ENCODE data around the gene GREB1. TPM values are rescaled to one million over a fixed set of nuclear protein-coding genes. Genes with fewer than 3 reads are reported as not detected.

GREB1 gene
- total and polyA plus RNA-seq, 9 donors: 104 to 723 (median 232) TPM

DNA sequence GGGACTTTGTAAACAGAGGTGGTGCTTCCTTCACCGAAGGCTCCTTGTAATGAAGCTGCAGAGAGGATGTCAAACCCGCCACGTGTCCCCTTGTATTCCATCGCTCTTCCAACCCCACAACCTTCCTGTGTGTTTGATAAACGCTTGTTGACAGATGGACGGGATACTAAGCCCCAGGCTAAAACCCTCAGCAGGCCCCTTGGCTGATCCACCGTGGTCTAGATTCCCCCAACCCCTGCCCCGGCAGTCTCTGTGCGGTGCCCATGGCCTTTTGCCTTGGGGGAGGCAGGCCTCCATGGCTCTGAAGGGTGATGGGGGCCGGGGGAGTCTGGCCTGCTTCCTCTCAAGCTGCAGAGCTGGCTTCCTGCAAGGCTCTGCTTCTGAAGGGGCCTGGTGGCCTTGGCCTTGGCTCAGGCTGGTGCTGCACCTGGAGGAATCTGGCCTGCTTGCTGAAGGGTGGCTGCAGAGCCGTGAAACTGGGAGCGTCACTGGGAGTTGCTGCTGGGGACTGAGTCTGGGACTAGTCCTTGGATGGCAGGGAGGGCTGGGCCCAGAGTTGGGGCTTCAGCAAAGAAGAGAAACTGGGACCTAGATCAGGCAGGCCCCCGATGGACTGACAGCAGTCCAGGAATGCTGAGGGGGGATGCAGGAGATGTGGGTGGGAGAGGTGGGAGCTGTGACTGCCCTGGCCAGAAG lies 145.8 kb downstream of the GREB1 start:
- H3K36me3 ChIP-seq: no peaks in the 10 kb centered on the region
- WGBS, 3 donors: 41 to 57% (median 45%) methylated on average over 13 of the region's 13 CpGs
- H3K4me3 ChIP-seq: no peak overlapping the region
- H3K27me3 ChIP-seq: no peaks in the 10 kb centered on the region
- H3K9me3 ChIP-seq: no peaks in the 10 kb centered on the region
- intact Hi-C loops (cut with DNase I): loop anchor here in 1 of 4 donors (5.0 kb wide), 1 partner anchor 202 kb away; no protein-coding TSS in a partner anchor
- peaks cover 28% of the 10 kb centered on the region for H3K4me1 ChIP-seq (ENCODE audit: insufficient read depth)
- H3K27ac ChIP-seq: peak overlapping the region; percentile 61 to 74
- TF ChIP-seq, protein P1, sequence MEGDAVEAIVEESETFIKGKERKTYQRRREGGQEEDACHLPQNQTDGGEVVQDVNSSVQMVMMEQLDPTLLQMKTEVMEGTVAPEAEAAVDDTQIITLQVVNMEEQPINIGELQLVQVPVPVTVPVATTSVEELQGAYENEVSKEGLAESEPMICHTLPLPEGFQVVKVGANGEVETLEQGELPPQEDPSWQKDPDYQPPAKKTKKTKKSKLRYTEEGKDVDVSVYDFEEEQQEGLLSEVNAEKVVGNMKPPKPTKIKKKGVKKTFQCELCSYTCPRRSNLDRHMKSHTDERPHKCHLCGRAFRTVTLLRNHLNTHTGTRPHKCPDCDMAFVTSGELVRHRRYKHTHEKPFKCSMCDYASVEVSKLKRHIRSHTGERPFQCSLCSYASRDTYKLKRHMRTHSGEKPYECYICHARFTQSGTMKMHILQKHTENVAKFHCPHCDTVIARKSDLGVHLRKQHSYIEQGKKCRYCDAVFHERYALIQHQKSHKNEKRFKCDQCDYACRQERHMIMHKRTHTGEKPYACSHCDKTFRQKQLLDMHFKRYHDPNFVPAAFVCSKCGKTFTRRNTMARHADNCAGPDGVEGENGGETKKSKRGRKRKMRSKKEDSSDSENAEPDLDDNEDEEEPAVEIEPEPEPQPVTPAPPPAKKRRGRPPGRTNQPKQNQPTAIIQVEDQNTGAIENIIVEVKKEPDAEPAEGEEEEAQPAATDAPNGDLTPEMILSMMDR (IDR thresholded peaks at IDR 0.05): no peak
- TF ChIP-seq POLR2A (IDR thresholded peaks at IDR 0.05) (no peak), EP300 (IDR thresholded peaks at IDR 0.05) (no peak)
- peak in 2 of 5 donors; percentile 46 to 62 for DNase-seq

DNA sequence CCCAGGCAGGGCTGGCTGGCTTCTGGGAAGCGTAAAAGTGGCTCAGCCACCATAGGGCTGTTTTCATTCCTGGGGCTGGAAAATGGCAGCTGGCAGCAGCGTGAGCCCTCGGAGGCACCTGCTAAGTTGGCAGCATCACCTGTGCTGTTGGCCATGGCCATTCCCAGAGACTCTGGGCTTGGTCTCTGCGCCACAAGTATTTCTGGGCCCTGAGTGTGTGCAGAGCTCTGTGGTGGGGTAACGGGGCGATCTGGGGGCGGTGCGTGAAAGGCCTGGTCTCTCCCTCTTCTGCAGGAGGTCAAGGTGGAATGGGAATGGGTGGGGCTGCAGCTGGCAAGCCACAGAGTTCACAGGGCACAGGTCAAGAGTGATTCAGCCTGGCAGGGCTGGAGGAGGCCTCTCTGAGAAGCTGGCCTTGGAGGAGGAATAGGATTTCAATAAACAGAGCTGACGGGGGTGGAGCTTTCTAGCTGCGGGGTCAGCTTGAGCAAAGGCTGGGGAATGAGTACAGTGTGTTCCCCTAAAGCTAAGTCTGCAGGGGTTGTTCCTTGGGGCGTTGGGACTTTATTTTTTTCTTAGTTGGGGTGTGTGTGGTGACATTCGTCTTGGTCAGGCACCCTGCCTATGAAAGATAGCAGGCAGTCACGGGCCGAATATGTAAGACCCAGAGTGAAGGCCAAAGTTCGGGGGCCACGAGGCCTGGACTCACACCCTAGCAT lies 146.5 kb downstream of the GREB1 start:
- intact Hi-C loops (cut with DNase I): loop anchor here in 1 of 4 donors (5.0 kb wide), 1 partner anchor 203 kb away; no protein-coding TSS in a partner anchor
- Histone ChIP-seq H3K27ac (peak overlapping the region; percentile 61 to 74), H3K9me3 (no peaks in the 10 kb centered on the region), H3K27me3 (no peaks in the 10 kb centered on the region), H3K4me1 (ENCODE audit: insufficient read depth) (peaks cover 32% of the 10 kb centered on the region), H3K4me3 (no peak overlapping the region), H3K36me3 (no peaks in the 10 kb centered on the region)
- peak; percentile 84 to 91 (median 86) for DNase-seq
- TF ChIP-seq EP300 (IDR thresholded peaks at IDR 0.05): no peak
- no peak for TF ChIP-seq POLR2A (IDR thresholded peaks at IDR 0.05)
- TF ChIP-seq, protein P1 (IDR thresholded peaks at IDR 0.05): no peak
- 20 to 34% (median 22%) methylated on average over 16 of the region's 16 CpGs for WGBS, 3 donors

DNA sequence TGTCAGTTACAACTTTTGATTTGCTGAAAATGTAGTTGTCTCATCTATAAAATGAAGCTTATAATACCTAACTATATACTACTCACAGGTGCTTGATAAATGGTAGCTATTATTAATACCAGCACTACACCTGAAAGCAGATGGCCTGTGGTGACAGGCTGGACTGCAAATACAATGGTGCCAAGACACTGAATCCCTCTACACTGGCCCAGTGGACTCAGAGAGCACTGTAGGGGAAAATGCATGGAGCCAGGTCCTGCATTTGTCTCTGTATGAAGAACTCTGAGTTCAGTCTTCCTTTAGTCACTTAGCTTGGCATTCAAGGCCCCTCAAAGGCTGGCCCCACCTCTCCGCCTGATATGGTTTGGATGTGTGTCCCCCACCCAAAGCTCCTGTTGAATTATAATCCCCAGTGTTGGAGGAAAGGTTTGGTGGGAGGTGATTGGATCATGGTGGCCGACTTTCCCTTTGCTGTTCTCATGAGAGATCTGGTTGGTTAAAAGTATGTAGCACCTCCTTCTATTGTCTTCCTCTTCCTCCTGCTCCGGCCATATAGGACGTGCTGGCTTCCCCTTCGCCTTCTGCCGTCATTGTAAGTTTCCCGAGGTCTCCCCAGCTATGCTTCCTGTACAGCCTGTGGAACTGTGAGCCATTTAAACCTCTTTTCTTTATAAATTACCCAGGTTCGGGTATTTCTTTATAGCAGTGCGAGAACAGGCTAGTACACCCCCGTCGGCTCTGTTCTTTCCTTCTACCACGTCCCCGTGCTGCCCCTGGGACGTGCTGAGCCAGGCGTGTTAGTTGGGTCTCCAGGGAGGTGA lies 147.3 kb downstream of the GREB1 start:
- Histone ChIP-seq H3K27ac (peak overlapping the region; percentile 67 to 74), H3K27me3 (no peaks in the 10 kb centered on the region), H3K9me3 (no peaks in the 10 kb centered on the region), H3K4me1 (ENCODE audit: insufficient read depth) (peaks cover 32% of the 10 kb centered on the region), H3K4me3 (no peak overlapping the region), H3K36me3 (no peaks in the 10 kb centered on the region)
- 78 to 81% (median 80%) methylated on average over 15 of the region's 15 CpGs for WGBS, 3 donors
- intact Hi-C loops (cut with DNase I): loop anchor here in 1 of 4 donors (5.0 kb wide), 1 partner anchor 204 kb away; no protein-coding TSS in a partner anchor
- no peak for TF ChIP-seq POLR2A (IDR thresholded peaks at IDR 0.05)
- TF ChIP-seq, protein P1 (IDR thresholded peaks at IDR 0.05): no peak
- TF ChIP-seq EP300 (IDR thresholded peaks at IDR 0.05): no peak
- DNase-seq: peak in 1 of 5 donors; percentile 31

All from ovary (tissue), 9 donors.